Measurements from ENCODE around the gene MYL6B.
"Not testable (repeated sequence)": the region's sequence is repeated elsewhere in the genome, so short reads cannot be mapped to it uniquely, and the experiment has no call there.

Gene MYL6B

DNA sequence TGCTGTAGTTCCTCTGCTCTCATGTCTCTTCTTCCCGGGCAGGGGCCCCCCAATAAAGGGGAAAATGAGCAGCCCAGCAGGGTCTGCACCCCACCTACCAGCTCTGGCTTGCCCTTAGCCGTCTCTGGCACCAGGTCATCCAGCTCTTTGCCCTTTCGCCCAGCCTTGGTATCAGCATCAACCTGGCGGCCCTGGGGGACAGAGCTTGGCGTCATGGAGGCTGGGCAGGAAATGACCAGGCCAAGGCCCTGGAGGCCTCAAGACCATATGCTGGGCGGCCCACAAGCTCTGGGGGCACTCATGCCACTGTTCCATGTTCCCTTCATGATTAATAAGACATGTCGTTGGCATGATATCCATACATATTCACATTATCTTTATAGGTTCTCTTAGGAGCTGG lies 20.5 kb downstream of the MYL6B start:
- no peak for DNase-seq (ENCODE audit: low read depth)

DNA sequence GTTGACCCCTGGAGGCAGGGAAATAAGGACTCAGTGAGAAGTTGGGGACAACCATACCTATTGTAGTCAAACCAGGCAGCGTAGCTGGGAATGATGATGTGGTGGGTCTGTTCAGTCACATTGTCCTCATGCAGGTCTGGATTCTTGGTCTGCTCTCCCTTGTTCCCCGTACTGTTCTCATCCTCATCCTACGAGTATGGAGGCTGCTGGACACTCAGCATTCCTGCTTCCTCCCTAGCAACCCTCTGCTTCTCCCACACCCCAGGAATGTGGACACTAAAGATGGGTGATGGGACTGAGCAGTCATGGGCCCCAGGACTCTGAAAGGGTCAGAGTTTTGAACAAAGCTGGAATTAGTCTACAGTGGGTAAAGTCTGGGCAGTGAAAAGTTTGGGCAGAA lies 26.0 kb downstream of the MYL6B start:
- no peak for DNase-seq (ENCODE audit: low read depth)

DNA sequence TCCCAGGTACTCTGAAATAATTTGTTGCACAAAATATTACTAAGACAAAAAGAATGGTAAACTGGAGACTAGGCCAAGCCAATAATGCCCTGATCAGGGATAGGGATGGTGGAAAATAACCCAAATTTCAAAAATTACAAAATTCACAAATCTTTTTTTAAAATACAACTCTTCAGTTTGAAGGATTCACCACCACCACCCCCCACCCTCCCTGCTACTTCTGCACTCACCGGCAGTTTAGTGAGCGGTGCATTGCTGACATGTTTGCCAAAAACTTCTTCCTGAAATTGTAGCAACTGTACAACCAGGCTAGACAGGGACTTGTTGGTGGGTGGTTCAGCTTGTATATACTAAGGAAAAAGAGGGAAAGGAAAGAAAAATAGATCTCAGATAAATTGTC lies 34.6 kb downstream of the MYL6B start:
- no peak for DNase-seq (ENCODE audit: low read depth)

DNA sequence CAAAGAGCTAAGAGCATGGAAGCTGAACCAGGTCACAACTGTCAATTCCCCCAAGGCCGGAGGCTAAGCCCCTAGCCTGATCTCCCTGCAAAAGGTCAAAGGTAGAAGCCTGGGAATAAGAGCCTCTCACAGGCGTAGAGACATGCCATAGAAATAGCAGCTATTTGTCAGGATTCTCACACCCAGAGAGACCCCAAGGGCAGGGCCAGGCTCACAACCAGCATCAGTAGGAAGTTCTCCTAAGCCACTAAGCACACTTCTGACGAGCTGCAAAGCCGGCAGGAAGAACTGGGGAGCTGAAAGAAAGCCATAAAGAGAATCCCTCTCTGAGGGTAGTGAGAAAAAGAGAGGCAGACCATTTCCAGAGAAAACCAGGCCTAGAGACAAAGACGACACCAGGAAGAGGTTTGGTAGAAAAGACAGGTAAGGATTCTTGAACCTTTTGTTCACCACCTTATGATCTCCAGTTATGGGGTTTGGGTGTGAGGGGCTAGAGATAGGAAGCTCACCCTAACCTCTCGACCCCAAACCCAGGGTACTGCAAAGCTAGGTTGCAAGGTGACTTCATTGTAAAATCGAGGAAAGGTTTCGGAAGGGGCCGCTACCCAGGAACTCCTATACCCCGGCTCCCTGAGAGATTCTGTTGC lies 35.9 kb downstream of the MYL6B start:
- no peak for DNase-seq (ENCODE audit: low read depth)

DNA sequence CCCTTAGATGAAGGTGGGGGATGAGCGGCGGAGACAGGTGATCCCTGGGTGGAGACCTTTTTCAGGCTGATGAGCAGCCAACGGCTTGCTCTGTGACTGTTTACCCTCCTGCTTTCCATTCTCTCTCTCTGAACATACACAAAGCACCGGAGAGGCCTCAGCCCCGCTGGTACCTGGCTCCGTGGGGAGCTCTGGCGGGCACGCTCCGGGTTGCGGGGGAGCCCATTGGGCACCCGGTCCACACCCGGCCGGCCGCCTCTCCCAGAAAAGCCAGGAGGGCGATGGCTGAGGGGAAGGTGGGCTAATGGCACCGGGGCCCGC lies 36.4 kb downstream of the MYL6B start:
- DNase-seq (ENCODE audit: low read depth), result no peak

DNA sequence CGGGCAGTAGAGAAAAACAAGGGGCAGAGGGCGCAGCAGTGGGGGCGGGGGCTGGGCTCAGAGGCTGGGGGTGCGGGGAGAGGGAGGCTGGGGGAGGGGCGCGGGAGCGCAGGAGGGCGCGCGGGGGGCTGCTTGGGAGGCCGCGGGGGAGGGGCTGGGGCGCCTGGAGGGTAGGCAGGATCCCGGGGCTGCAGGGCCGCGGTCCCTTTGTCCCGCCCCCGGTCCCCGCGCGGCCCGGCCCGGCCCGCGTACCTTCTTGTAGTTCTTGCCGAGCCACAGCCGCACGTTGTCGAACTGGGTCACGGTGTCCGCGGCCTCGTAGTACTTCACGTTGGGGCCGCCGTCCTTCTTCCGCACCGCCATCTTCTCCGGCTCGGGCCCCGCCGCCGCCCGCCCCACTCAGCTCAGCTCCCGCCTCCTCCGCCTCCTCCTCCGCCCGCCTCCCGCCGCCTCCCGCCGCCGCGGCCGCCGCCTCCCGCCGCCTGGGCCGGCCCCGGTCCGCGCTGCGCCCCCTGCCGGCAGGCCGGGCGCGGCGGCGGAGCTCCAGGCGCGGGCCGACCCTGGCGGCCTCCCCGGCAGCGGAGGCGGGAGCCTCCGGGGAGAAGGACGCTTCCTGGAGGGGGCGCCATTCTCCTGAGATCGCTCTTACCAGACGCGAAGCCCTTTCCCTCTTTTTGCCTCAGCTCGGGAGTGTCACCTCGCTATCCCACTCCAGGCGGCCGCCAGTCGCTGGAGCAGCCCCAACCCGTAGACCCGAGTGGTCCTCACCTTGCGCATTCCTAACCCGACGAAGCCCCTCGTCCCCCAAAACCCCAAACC lies 36.9 kb downstream of the MYL6B start, which contains the start of gene SMARCC2:
TSS of gene SMARCC2 (minus strand) at position 385 of the 819 bp plus-strand sequence. CDS start at position 363, 22 bp downstream.
- peak; percentile 81 for DNase-seq (ENCODE audit: low read depth)

DNA sequence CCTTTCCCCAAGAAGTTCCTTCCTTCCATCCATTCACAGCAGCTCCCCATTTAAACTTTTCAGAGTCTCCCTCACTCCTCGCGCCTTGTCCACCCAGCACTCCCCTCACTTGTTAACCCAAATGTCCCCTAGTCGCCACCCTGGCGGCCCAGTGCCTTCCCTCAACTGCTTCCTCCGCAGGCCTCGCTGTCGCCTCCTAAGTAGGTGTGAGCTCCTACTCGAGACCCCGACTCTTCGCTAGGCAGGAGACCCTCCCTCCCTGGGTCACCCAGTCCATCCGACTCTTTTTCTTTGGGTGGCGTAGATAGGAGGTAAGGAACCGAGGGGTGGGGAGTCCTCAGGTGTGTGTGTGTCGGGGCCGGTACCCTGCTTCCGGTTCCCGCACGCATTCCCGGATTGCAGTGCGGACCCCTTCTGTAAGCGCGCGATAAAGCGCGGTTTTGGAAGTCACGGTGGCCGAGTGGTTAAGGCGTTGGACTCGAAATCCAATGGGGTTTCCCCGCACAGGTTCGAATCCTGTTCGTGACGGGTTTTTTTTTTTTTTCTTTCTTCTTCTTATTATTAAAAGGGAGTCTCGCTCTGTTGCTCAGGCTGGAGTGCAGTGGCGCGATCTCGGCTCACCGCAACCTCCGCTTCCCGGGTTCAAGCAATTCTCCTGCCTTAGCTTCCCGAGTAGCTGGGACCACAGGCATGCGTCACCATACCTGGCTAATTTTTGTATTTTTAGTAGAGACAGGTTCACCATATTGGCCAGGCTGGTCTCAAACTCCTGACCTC lies 37.7 kb downstream of the MYL6B start:
- peak; percentile 69 for DNase-seq (ENCODE audit: low read depth)

DNA sequence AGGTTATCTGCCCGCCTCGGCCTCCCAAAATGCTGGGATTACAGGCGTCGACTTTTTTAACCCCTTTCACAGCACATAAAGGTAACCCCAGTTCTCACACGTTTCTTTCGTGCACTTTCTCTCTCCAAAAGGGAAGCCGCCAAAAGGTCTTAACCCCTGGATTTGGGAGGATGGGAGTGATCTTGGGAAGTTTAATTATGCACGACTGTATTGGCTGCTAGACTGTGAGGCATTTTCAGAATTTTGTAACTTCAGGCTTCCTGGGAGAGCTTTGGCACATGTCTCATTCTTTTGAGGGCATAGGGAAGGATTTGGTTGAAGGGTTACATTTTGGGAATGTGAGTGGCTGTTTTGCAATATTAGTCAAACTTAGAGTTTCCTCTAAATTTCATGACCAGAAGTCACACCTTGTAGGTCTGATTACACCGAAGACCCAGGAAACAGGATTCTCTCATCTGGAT lies 38.3 kb downstream of the MYL6B start:
- no peak for DNase-seq (ENCODE audit: low read depth)

DNA sequence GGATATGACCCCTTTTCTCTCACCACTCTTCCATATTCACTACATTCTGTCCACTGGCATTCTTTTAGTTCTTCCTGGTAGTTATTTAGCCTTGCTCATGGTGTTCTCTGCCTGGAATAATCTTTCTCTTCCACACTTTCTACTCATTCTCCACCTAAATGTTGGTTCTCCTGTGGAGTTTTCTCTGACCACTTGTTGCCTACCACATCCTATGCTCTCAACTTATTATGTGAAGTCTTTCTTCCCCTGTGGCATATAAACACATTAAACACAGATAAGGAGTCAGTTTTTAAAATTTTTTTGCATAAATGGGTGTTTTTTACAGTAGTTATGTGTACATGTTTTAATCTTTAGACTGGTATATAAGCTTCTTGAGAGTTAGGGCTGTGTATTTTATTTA lies 40.2 kb downstream of the MYL6B start:
- no peak for DNase-seq (ENCODE audit: low read depth)

DNA sequence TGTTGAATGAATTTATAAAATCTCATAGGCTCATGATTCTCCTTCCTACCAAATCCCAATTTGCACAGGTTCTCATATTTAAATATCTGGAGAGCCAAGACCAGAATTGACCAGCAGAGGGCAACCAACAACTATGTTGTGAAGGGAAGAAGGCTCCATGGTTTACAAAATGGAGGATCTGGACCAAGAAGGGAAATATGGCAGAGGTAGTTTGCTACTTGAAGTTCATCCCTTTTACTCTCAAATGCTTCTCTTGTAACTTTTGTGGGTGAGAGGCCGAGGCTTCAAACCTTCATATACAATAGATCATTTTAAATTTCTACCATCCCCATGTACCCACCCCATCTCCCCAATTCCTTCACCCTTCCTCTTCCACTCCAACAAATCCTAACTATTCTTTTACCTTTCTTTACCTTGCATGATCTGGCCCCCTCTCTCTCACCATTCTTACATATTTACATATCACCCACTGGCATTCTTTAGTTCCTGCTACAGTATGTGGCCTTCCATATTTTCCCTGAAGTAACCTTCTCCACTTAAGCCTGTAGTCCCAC lies 40.7 kb downstream of the MYL6B start:
- peak; percentile 46 for DNase-seq (ENCODE audit: low read depth)

DNA sequence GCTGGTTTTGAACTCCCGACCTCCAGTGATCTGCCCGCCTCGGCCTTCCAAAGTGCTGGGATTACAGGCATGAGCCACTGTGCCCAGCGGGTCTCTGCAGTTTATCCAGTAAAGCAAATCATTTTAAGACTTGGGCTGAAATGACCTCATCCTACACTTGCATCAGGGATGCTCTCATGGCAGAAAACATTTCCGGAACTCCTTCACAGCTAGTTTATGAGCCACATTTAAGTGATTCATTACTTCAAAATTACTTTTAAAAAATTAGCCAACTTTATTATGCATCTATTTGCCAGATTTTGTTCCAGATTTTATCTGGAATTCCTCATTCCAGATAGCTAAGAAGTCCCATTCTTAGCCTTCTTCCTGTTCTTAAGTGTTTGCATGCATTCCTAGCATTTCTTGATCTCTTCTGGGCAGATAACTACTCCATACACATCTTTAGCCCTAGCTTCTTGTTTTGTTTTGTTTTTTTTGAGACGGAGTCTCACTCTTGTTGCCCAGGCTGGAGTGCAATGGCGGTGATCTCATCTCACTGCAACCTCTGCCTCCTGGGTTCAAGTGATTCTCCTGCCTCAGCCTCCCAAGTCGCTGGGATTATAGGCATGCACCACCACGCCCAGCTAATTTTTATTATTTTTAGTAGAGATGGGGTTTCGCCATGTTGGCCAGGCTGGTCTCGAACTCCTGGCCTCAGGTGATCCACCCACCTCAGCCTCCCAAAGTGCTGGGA lies 44.6 kb downstream of the MYL6B start:
- DNase-seq (ENCODE audit: low read depth), result not testable (repeated sequence)

DNA sequence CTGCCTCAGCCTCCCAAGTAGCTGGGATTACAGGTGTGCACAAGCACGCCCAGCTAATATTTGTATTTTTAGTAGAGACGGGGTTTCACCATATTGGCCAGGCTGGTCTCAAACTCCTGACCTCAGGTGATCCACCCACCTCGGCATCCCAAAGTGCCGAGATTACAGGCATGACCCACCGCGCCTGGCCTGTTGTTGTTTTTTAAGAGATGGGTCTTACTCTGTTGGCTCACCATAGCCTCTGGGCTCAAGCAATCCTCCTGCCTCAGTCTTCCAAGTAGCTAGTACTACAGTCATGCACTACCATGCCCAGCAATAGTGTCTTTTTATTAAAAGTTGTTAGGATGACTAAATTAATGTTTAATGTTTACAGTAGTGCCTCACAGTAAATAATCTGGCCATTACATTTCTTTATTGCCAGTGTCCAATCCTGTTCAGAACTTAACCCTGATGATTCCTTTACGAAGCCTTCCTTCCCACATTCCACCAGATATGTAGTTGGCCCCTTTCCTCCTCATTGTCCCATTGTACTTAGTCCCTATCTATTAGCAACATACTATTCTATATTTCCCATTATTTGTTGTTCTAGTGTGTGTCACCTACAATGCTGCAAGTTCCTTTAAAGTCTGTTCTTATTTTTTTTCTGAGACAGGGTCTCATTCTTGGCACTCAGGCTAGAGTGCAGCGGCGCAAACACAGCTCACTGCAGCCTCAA lies 45.7 kb downstream of the MYL6B start:
- DNase-seq (ENCODE audit: low read depth), result no peak

DNA sequence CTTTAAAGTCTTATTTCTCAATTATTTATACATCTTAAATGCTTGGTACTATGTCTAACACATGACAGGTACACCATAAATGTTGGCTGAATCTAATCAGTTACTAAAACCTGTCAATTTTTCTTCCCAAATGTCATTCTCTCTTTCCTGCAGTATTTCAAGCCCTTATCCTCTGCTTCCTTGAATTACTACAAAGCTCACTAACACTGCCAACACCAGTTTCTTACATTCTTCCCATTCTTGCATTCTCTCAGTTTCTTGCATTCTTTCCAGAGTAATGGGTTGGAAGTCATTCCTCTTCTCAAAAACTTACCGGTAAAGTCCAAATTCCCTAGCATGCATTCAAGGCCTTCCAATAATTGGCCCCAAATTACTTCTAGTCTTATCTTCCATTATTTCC lies 46.4 kb downstream of the MYL6B start:
- DNase-seq (ENCODE audit: low read depth), result no peak

DNA sequence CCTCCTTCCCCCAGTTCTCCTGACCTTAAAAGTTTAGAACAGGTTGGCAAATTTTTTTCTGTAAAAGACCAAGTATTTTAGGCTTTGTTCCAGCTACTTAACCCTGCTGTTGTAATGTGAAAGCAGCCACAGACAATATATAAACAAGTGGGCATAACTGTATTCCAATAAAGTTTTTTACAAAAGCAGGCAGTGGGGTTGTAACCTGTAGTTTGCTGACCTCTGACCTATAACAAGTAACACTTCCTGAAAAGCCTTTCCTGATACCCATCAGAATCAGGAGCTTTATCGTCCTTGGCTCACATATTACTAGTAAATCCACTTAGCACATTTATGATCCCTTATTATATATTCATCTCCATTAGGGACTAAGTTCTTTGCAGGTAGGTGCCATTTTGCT lies 50.0 kb downstream of the MYL6B start:
- DNase-seq (ENCODE audit: low read depth), result no peak

DNA sequence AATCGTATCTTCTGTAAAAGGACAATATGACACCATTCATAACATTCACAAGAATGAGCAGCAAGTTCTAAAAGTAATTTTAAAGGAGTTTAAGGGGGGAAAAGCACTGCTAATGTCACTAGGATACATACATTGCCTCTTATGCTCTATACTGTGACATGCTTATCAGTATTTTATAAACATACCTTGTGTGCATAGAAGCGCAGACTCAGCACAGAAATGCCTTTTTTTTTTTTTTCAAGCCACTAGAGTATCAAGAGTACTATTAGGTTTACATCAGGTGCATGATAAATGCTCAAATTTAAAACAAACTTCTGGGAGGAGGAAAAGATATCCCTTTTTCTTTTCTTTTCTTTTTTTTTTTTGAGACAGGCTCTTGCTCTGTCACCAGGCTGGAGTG lies 50.5 kb downstream of the MYL6B start:
- no peak for DNase-seq (ENCODE audit: low read depth)

DNA sequence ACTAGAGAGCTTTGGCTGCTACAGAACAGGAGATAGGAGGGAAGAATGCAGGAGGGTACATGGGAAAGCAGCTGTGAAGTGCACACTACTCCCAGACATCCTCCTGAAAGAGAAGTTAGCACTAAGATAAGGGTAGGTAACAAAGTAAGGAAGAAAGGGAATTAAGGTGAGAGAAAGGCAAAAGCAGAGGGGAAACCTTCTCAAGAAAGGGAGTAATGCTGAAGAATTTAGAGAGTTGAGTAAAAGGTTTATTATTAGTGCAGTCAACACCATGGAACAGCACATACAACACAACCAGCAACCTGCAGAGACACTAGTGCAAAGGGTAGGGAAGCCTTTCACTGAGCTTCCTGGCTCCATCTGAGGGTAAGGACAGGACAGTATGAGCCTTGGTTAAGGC lies 51.9 kb downstream of the MYL6B start:
- DNase-seq (ENCODE audit: low read depth), result no peak

DNA sequence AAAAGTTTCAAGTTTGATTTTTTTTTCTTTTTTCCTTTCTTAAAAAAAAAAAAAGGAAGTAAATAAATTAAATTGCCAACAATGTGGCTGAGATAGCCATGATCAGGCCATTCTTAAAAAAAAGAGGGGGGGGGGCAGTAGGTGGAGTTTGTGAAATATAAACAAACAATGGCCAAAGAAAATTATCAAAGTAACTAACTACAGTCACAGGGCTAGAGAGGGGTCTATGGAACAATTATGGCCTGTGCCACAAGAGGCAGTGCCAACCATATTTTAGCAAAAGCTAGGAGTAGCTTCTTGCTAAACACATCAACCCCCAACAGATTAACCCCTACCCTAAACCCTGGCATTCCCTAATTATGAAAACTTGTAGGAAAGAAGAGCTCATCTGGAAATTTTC lies 53.1 kb downstream of the MYL6B start:
- DNase-seq (ENCODE audit: low read depth), result no peak

DNA sequence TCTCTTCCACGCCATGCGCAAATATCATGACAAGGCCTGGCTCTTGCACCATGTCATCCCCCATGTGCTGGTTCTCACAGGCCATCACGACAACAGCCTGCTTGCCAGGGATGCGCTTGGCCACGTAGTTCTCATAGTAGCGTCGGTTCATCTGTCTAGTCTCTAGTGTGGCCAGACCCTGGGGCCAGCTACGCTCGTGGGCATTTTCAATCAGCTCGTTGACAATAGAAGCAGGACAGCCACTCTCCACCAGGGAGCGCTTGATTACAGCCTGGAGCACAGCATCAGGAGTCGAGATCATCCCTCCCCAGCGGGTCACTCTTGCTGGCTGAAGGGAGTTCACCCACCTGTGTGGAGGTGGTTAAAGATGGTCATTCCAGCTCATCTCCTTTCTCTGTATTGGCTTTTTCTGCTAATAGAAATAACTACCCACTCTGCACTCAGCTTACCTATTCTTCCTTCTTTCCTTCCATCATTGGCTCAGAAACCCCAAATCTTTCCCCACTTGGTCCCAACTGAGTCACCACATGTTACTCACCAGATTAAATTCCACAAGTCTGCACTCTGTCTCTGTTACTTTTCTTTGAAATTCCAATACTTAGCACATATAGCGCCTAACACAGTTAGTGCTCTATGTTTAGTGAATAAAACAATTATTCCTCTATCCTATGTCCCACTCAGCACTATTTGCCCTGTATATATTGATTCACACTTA lies 54.2 kb downstream of the MYL6B start:
- DNase-seq (ENCODE audit: low read depth), result no peak
